DMS79 treated with DMSO at 0.1 percent for 48 hours (cell line): Measurements from ENCODE around the gene SOX10.

ENCODE experiments used
- DNase-seq: peaks from one replicate; lab custom pipeline; 2025; lab: John Stamatoyannopoulos, UW

SOX10 gene

GRCh38 chr22:37930270-37930951 lies 53.9 kb downstream of the SOX10 start:
- DNase-seq = no peak

DNA sequence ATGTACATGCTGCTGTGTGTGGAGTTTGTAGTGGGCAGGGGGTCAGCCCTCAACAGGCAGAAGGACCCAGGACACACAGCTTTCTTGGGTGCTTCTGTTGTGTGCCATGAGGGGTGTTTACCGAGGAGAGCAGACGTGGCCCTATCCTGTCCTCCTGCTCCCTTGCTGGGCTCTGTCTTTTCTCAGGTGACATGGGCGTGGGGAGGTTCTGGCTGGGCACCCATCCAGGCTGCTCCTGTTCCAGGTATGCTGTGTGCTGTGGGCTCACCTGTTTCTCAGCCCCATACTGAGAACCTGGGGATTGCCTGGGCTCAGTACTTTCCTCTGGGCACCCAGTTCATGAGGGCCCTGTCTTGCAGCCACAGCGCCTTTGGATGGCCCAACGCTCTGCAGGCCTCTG lies 55.0 kb downstream of the SOX10 start:
- DNase-seq = no peak

GRCh38 chr22:37927637-37927936 lies 56.8 kb downstream of the SOX10 start:
- no peak for DNase-seq

GRCh38 chr22:37926771-37927636 lies 57.4 kb downstream of the SOX10 start:
- no peak for DNase-seq

DNA sequence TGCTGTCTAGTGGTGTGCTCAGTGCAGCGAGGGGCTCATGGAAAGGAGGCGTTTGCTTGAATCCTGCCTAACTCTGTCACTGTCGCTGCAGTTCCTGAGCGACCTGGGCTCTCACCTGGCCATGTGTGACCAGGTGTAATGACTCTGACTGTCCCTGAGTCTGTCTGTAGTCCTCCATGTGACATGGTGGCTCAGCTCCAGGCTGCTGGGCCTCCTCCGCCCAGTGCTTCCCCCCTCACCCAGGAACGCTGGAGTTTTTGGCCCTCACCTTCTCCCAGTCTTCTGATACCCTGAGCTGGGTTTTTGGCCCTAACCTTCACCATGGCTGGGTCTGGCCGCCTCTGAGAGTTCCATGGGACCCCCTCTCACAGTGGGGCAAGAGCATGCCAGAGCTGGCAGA lies 58.0 kb downstream of the SOX10 start:
- DNase-seq = no peak

- DNase-seq = no peak
Measured at GRCh38 chr22:37925767-37926166, 58.6 kb downstream of the SOX10 start.

DNA sequence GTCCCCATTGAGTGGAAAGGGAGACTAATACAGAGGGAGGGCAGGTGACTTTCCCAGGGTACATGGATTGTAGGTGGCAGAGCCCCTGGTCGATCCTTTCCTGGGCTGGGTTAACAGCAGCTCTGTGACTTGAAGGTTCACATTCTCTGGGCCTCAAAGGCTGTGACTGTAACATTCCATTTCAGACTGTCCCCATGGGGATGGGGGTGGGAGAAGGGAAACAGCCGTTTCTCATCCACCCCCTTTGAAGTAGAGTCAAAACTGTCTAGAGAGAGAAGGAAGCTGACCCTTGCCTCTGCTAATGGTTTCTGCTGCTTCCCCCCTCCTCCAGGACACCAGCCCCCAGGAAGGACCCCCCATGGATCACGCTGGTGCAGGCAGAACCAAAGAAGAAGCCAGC lies 59.0 kb downstream of the SOX10 start:
- DNase-seq = no peak

DNA sequence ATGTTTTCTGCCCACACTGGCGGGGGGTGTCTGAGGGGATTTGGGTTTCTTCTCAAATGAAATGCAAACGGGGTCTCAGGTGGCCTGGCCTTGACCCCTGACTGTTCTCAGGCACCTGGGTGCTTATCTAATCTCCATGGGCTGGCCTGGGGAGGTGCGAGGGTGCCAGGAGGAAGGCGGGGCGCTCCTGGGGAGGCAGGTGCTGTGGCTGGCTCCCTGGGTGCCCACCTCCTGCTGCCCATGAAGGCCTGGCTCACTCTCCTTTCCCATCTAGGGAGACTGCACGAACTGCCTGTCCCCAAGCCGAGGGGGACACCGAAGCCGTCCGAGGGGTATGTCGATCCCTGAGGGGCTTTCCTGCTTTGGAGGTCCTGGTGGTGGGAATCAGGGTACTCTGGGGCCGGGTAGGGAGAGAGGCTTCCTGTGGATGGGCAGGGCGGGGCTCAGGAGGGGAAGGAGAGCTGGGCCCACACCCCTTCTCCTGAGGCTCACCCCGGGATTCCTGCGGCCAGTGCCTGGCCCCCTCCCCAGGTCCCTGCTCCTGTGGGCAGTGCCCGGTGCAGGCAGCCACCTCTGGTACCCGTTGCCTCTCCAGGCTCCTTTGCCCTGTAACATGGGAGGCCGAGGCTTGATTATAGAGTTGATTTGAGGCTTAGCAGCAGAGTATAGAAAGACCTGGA lies 59.8 kb downstream of the SOX10 start:
- no peak for DNase-seq

GRCh38 chr22:37923927-37924326 lies 60.4 kb downstream of the SOX10 start:
- DNase-seq = no peak
